WTC11 (cell line): ENCODE results near the gene WDR83. TPM values are rescaled to one million over a fixed set of nuclear protein-coding genes. Genes with fewer than 3 reads are reported as not detected.
A peak's percentile ranks its signal among the peaks of the same experiment; 100 is the strongest.

Experiments
- ATAC-seq: fragments of 200-7000 bp; cut with Tn5 transposase; 2 replicates; pipeline ENCODE4 v1.10.0; 2021; ENCODE audit warnings: mild to moderate bottlenecking, moderate library complexity
- CTCF ChIA-PET: fragments of 300-600 bp; sonication (Branson Sonifier 250); formaldehyde crosslinking; loops from one replicate; lab custom pipeline; 2021; ENCODE audit warnings: antibody characterized with exemption; lab: Charles Lee
- POLR2A ChIA-PET: fragments of 350-600 bp; sonication (Branson Sonifier 250); formaldehyde crosslinking; loops from one replicate; lab custom pipeline; 2021; ENCODE audit warnings: antibody characterized with exemption; lab: Charles Lee
- DNase-seq: peaks from one replicate; pipeline ENCODE4 v3.0.0; 2021; ENCODE audit warnings: low spot score
- H3K27ac Mint-ChIP-seq: 2 replicates; pipeline ENCODE4 v1.8.0; 2021; ENCODE audit warnings: mixed read lengths
- H3K27me3 Mint-ChIP-seq: 2 replicates; pipeline ENCODE4 v1.8.0; 2021; ENCODE audit warnings: low read depth, mild to moderate bottlenecking, moderate library complexity, mixed read lengths
- H3K36me3 Mint-ChIP-seq: 2 replicates; pipeline ENCODE4 v1.8.0; 2021; ENCODE audit warnings: mixed read lengths
- H3K4me1 Mint-ChIP-seq: 2 replicates; pipeline ENCODE4 v1.8.0; 2022; ENCODE audit warnings: mixed read lengths
- H3K4me3 Mint-ChIP-seq: 2 replicates; pipeline ENCODE4 v1.8.0; 2021; ENCODE audit warnings: mild to moderate bottlenecking, moderate library complexity, mixed read lengths
- H3K9me3 Mint-ChIP-seq: 2 replicates; pipeline ENCODE4 v1.8.0; 2021; ENCODE audit warnings: mixed read lengths
- CDX4 ChIP-seq: fragments of 250-450 bp; sonication (Bioruptor Pico); IDR thresholded peaks from 2 replicates; pipeline ENCODE4 v1.9.0; 2021; ENCODE audit warnings: moderate library complexity, mild to moderate bottlenecking, inconsistent platforms, borderline replicate concordance
- CREM ChIP-seq: sonication (generic); formaldehyde crosslinking; IDR thresholded peaks from 2 replicates; pipeline ENCODE4 v1.8.1; 2022; ENCODE audit warnings: mild to moderate bottlenecking, missing genetic modification reagents, moderate library complexity
- E2F1 ChIP-seq: sonication (generic); formaldehyde crosslinking; IDR thresholded peaks from 2 replicates; pipeline ENCODE4 v1.8.0; 2022; ENCODE audit warnings: mild to moderate bottlenecking, missing genetic modification reagents
- ELF4 ChIP-seq: sonication (generic); formaldehyde crosslinking; IDR thresholded peaks from 2 replicates; pipeline ENCODE4 v1.8.1; 2022; ENCODE audit warnings: low read depth, mild to moderate bottlenecking, moderate library complexity, missing genetic modification reagents
- EMX1 ChIP-seq: fragments of 250-450 bp; sonication (Bioruptor Pico); IDR thresholded peaks from 2 replicates; pipeline ENCODE4 v1.8.0; 2021; ENCODE audit warnings: mild to moderate bottlenecking
- ERG ChIP-seq: fragments of 250-450 bp; sonication (Bioruptor Pico); IDR thresholded peaks from 2 replicates; pipeline ENCODE4 v1.8.0; 2021; ENCODE audit warnings: mild to moderate bottlenecking
- ETV6 ChIP-seq: sonication (generic); formaldehyde crosslinking; IDR thresholded peaks from 2 replicates; pipeline ENCODE4 v1.8.1; 2022; ENCODE audit warnings: mild to moderate bottlenecking, missing genetic modification reagents
- FOXK1 ChIP-seq: sonication (generic); formaldehyde crosslinking; IDR thresholded peaks from 2 replicates; pipeline ENCODE4 v1.8.0; 2022; ENCODE audit warnings: mild to moderate bottlenecking, moderate library complexity, missing genetic modification reagents
- GTF2I ChIP-seq: fragments of 250-450 bp; sonication (Bioruptor Pico); conservative IDR thresholded peaks from 2 replicates; pipeline ENCODE4 v1.4.0; 2021; ENCODE audit warnings: mild to moderate bottlenecking
- IRF1 ChIP-seq: sonication (generic); formaldehyde crosslinking; IDR thresholded peaks from 2 replicates; pipeline ENCODE4 v1.8.0; 2023; ENCODE audit warnings: missing genetic modification reagents
- JUN ChIP-seq: sonication (generic); formaldehyde crosslinking; IDR thresholded peaks from 2 replicates; pipeline ENCODE4 v1.8.0; 2023; ENCODE audit warnings: mild to moderate bottlenecking, missing genetic modification reagents
- NFATC4 ChIP-seq: fragments of 250-450 bp; sonication (Bioruptor Pico); IDR thresholded peaks from 2 replicates; pipeline ENCODE4 v1.9.0; 2021; ENCODE audit warnings: mild to moderate bottlenecking
- NFE2L1 ChIP-seq: sonication (generic); formaldehyde crosslinking; IDR thresholded peaks from 2 replicates; pipeline ENCODE4 v1.8.1; 2023; ENCODE audit warnings: missing genetic modification reagents
- PRDM15 ChIP-seq: sonication (generic); formaldehyde crosslinking; IDR thresholded peaks from 2 replicates; pipeline ENCODE4 v1.8.0; 2022; ENCODE audit warnings: missing genetic modification reagents
- RELA ChIP-seq: sonication (generic); formaldehyde crosslinking; IDR thresholded peaks from 2 replicates; pipeline ENCODE4 v1.8.1; 2022; ENCODE audit warnings: missing genetic modification reagents, mild to moderate bottlenecking, borderline replicate concordance
- SMAD4 ChIP-seq: sonication (generic); formaldehyde crosslinking; IDR thresholded peaks from 2 replicates; pipeline ENCODE4 v1.8.0; 2022; ENCODE audit warnings: mild to moderate bottlenecking, missing genetic modification reagents
- TCF7 ChIP-seq: sonication (generic); formaldehyde crosslinking; IDR thresholded peaks from 2 replicates; pipeline ENCODE4 v1.8.0; 2022; ENCODE audit warnings: mild to moderate bottlenecking, low read depth, missing genetic modification reagents, moderate library complexity
- TEAD1 ChIP-seq: sonication (generic); formaldehyde crosslinking; IDR thresholded peaks from 2 replicates; pipeline ENCODE4 v1.8.0; 2022; ENCODE audit warnings: mild to moderate bottlenecking, missing genetic modification reagents
- TP53 ChIP-seq: sonication (generic); formaldehyde crosslinking; IDR thresholded peaks from 2 replicates; pipeline ENCODE4 v1.8.1; 2023; ENCODE audit warnings: mild to moderate bottlenecking, missing genetic modification reagents
- USF1 ChIP-seq: sonication (generic); formaldehyde crosslinking; IDR thresholded peaks from 2 replicates; pipeline ENCODE4 v1.8.0; 2022; ENCODE audit warnings: mild to moderate bottlenecking, missing genetic modification reagents
- USF2 ChIP-seq: sonication (generic); formaldehyde crosslinking; IDR thresholded peaks from 2 replicates; pipeline ENCODE4 v1.8.1; 2023; ENCODE audit warnings: mild to moderate bottlenecking, missing genetic modification reagents, moderate library complexity
- ZMAT4 ChIP-seq: fragments of 250-450 bp; sonication (Bioruptor Pico); IDR thresholded peaks from 2 replicates; pipeline ENCODE4 v1.9.0; 2021; ENCODE audit warnings: mild to moderate bottlenecking
- ZNF121 ChIP-seq: sonication (generic); formaldehyde crosslinking; IDR thresholded peaks from 2 replicates; pipeline ENCODE4 v1.8.0; 2023; ENCODE audit warnings: missing genetic modification reagents
- ZNF138 ChIP-seq: sonication (generic); formaldehyde crosslinking; conservative IDR thresholded peaks from 2 replicates; pipeline ENCODE4 v1.8.1; 2022; ENCODE audit warnings: mild to moderate bottlenecking, moderate library complexity, missing genetic modification reagents
- ZNF281 ChIP-seq: sonication (generic); formaldehyde crosslinking; IDR thresholded peaks from 2 replicates; pipeline ENCODE4 v1.8.0; 2023; ENCODE audit warnings: mild to moderate bottlenecking, missing genetic modification reagents
- ZNF671 ChIP-seq: fragments of 250-450 bp; sonication (Bioruptor Pico); IDR thresholded peaks from 2 replicates; pipeline ENCODE4 v1.8.0; 2021; ENCODE audit warnings: mild to moderate bottlenecking
- total RNA-seq: library from RNA; stranded (reverse); gene quantifications from 3 replicates; pipeline ENCODE4 v1.2.3, GENCODE V29; 2021

WDR83 gene
- total RNA-seq, 1 experiment from 2014 or later, result 21.8 TPM

- POLR2A ChIA-PET, result interaction anchor here (1.1 to 5.4 kb wide), 4 partner anchors 12 to 161 kb away, joined by 3 to 44 read pairs (median 4); partner anchors contain the start of genes GET3 and TRIR
- H3K27me3 Mint-ChIP-seq, result no peaks in the 10 kb centered on the region
- no peaks in the 10 kb centered on the region for H3K9me3 Mint-ChIP-seq
- CTCF ChIA-PET, result interaction anchor here (0.8 to 4.4 kb wide), 13 partner anchors 10 to 161 kb away, joined by 3 to 35 read pairs (median 5); no protein-coding TSS in a partner anchor
- ATAC-seq (peak; percentile 57), DNase-seq (peak; percentile 89)
- H3K4me1 Mint-ChIP-seq, result peaks cover 23% of the 10 kb centered on the region
- H3K36me3 Mint-ChIP-seq, result peaks cover 10% of the 10 kb centered on the region
- H3K4me3 Mint-ChIP-seq, result peak within 1 kb of the TSS; percentile 93
- H3K27ac Mint-ChIP-seq, result peak within 1 kb of the TSS; percentile 99
- TF ChIP-seq ZNF671, result no peak
- no peak for TF ChIP-seq ZNF281 (CRISPR knock-in tag)
- peak; percentile 39 for TF ChIP-seq CREM (CRISPR knock-in tag)
- peak; percentile 62; the same call in 1 of the 2 replicates for TF ChIP-seq USF1 (CRISPR knock-in tag)
- no peak for TF ChIP-seq ZNF121
- no peak for TF ChIP-seq PRDM15 (CRISPR knock-in tag)
- no peak for TF ChIP-seq SMAD4
- TF ChIP-seq TCF7 (CRISPR knock-in tag), result no peak
- no peak for TF ChIP-seq CDX4 (CRISPR knock-in tag)
- no peak for TF ChIP-seq NFATC4 (CRISPR knock-in tag)
- no peak for TF ChIP-seq TP53 (CRISPR knock-in tag)
- no peak for TF ChIP-seq EMX1 (CRISPR knock-in tag)
- TF ChIP-seq JUN (CRISPR knock-in tag), result no peak
- no peak for TF ChIP-seq ELF4 (CRISPR knock-in tag)
- no peak for TF ChIP-seq ZMAT4
- TF ChIP-seq USF2 (CRISPR knock-in tag), result peak; percentile 80
- TF ChIP-seq ERG (CRISPR knock-in tag), result no peak
- TF ChIP-seq RELA (CRISPR knock-in tag), result no peak
- no peak for TF ChIP-seq ZNF138 (CRISPR knock-in tag)
- TF ChIP-seq TEAD1 (CRISPR knock-in tag), result no peak
- no peak; the same call in 1 of the 2 replicates for TF ChIP-seq ETV6 (CRISPR knock-in tag)
- TF ChIP-seq IRF1 (CRISPR knock-in tag), result no peak
- TF ChIP-seq GTF2I (CRISPR knock-in tag), result no peak
- no peak for TF ChIP-seq E2F1
- no peak for TF ChIP-seq NFE2L1
- 0 out of 2 replicates have a peak, but pooled peaks have one; percentile 18 for TF ChIP-seq FOXK1 (CRISPR knock-in tag)
Observed at GRCh38 chr19:12723641-12724426, 57.2 kb downstream of the WDR83 start, which contains the start of gene TNPO2. TNPO2 (minus strand) TSS chr19:12723932; CDS start chr19:12720977, 2,955 bp downstream.
